HL-60 (cell line): ENCODE results near the gene IYD.

ENCODE experiments used
- DNase-seq, 2 experiments: peaks; one replicate each; pipeline ENCODE4 v3.0.0-alpha.2; 2010 to 2020; ENCODE audit warnings: low read depth in 1 of 2, low spot score in 1 of 2
- H3K27ac ChIP-seq: fragments of 250-450 bp; sonication (Bioruptor Pico); replicated peaks from 2 replicates; pipeline ENCODE4 v1.5.1; 2020; ENCODE audit warnings: mild to moderate bottlenecking, moderate library complexity
- H3K27me3 ChIP-seq: fragments of 250-450 bp; sonication (Bioruptor Pico); 2 replicates; pipeline ENCODE4 v1.5.1; 2021; ENCODE audit warnings: mild to moderate bottlenecking, moderate library complexity; ENCODE audit not compliant: insufficient read depth, poor library complexity, severe bottlenecking
- H3K4me3 ChIP-seq: replicated peaks from 2 replicates; pipeline ENCODE4 v1.5.1; 2011; ENCODE audit warnings: mild to moderate bottlenecking, control low read depth, low read length; ENCODE audit not compliant: insufficient read depth
- CTCF ChIP-seq: IDR thresholded peaks from one replicate; pipeline ENCODE4 v1.5.1; 2011; ENCODE audit warnings: low read length, control low read depth, inconsistent platforms; ENCODE audit not compliant: insufficient read depth
- GABPA ChIP-seq: IDR thresholded peaks from 2 replicates; pipeline ENCODE4 v1.6.1; 2012; ENCODE audit warnings: low read depth
- POLR2AphosphoS5 ChIP-seq: IDR thresholded peaks from 2 replicates; pipeline ENCODE4 v1.6.1; 2012; ENCODE audit warnings: low read depth
- REST ChIP-seq: IDR thresholded peaks from 2 replicates; pipeline ENCODE4 v1.6.1; 2012; ENCODE audit warnings: low read depth; ENCODE audit not compliant: insufficient replicate concordance
- SPI1 ChIP-seq: IDR thresholded peaks from 2 replicates; pipeline ENCODE4 v1.6.1; 2012; ENCODE audit warnings: low read depth, mild to moderate bottlenecking, borderline replicate concordance

The IYD gene

GRCh38 chr6:150403458-150404246 is 34.8 kb downstream of the IYD start:
- no peak overlapping the region for H3K27ac ChIP-seq
- DNase-seq: no peak
- TF ChIP-seq POLR2AphosphoS5: no peak
- no peak for TF ChIP-seq REST
- TF ChIP-seq SPI1: no peak
- no peak for TF ChIP-seq CTCF
- TF ChIP-seq GABPA: no peak
- H3K4me3 ChIP-seq: no peak overlapping the region
- no peaks in the 10 kb centered on the region for H3K27me3 ChIP-seq

DNA sequence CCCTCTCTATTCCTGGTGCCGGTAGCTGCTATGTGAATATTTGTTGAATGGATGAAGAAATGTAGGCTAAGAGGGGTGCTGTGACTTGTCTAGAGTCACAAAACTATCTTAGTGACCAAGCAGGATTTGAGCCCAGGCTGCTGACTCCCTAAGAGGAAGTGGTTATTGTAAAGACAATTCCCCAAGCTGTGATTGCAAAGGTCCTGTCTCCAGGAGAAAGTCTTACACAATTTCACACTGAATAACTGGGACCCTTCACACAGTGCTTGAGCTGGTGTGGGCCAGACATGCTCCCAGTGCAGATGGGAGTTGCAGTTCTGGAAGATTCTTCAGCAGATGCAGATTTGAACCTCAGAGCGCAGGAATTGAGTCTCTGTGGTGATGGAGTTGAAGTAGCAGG is 38.1 kb downstream of the IYD start:
- TF ChIP-seq SPI1 (peak; percentile 47; the same call in 1 of the 2 replicates), REST (no peak), CTCF (no peak), GABPA (no peak), POLR2AphosphoS5 (no peak)
- Histone ChIP-seq H3K4me3 (no peak overlapping the region), H3K27me3 (peaks cover 2% of the 10 kb centered on the region), H3K27ac (no peak overlapping the region)
- DNase-seq: no peak

GRCh38 chr6:150408842-150409241 is 40.0 kb downstream of the IYD start:
- Histone ChIP-seq H3K4me3 (no peak overlapping the region), H3K27me3 (peaks cover 2% of the 10 kb centered on the region), H3K27ac (no peak overlapping the region)
- no peak for TF ChIP-seq GABPA
- no peak for TF ChIP-seq POLR2AphosphoS5
- no peak for TF ChIP-seq REST
- no peak for TF ChIP-seq SPI1
- TF ChIP-seq CTCF: no peak
- no peak for DNase-seq
